Naive thymus-derived CD8-positive, alpha-beta T cell (primary cell): ENCODE results near the gene CYP2D6. TPM values are rescaled to one million over a fixed set of nuclear protein-coding genes. Genes with fewer than 3 reads are reported as not detected.

ENCODE experiments used
- polyA plus RNA-seq, 3 donors: library from polyadenylated mRNA; unstranded; fragments of 300-500 nt; fragmentation: Illumina TruSeq; gene quantifications; one replicate each; pipeline ENCODE4 v1.2.3, GENCODE V29; 2021
- total RNA-seq, 8 experiments: library from RNA in 2 of 8; stranded (reverse) in 2 of 8; gene quantifications; one replicate each; pipeline ENCODE4 v1.2.3 and lab custom pipeline; 2021 to 2026

CYP2D6 gene
- total and polyA plus RNA-seq, 5 experiments from 2014 or later, result 0.12 to 9.6 (median 9.2) TPM; not detected in 2

Other genes with a start within 250 kb of the CYP2D6 start
- gene SHISA8, start 215.7 kb downstream of the CYP2D6 start, total RNA-seq, result under 1 TPM in 1 of 2 experiments, not detected in 1; 0.44 TPM
- not detected for gene SHISA8, start 215.7 kb downstream of the CYP2D6 start, polyA plus RNA-seq
- 10 to 100 TPM; 16.8 to 18.3 TPM for gene TNFRSF13C, start 204.0 kb downstream of the CYP2D6 start, total RNA-seq
- under 1 TPM; 0.29 to 0.82 (median 0.56) TPM for gene TNFRSF13C, start 204.0 kb downstream of the CYP2D6 start, polyA plus RNA-seq
- gene CENPM, start 183.7 kb downstream of the CYP2D6 start, total RNA-seq, result 1 to 10 TPM; 3.2 to 3.6 TPM
- 1 to 10 TPM; 2.1 to 7.2 (median 2.3) TPM for gene CENPM, start 183.7 kb downstream of the CYP2D6 start, polyA plus RNA-seq
- gene SEPTIN3, start 161.4 kb downstream of the CYP2D6 start, total RNA-seq, result under 1 TPM in 1 of 2 experiments, not detected in 1; 0.18 TPM
- not detected for gene SEPTIN3, start 161.4 kb downstream of the CYP2D6 start, polyA plus RNA-seq
- gene WBP2NL, start 132.0 kb downstream of the CYP2D6 start, total RNA-seq, result 1 to 10 TPM; 4.5 to 4.6 TPM
- gene WBP2NL, start 132.0 kb downstream of the CYP2D6 start, polyA plus RNA-seq, result 1 to 10 TPM in 1 of 3 donors, under 1 TPM in 2; 0.25 to 1.4 (median 0.57) TPM
- gene NAGA, start 60.0 kb downstream of the CYP2D6 start, total RNA-seq, result 1 to 10 TPM; 7.8 to 9.1 TPM
- 10 to 100 TPM in 2 of 3 donors, 1 to 10 TPM in 1; 8.2 to 11.2 (median 10.2) TPM for gene NAGA, start 60.0 kb downstream of the CYP2D6 start, polyA plus RNA-seq
- 1 to 10 TPM in 1 of 2 experiments, under 1 TPM in 1; 0.74 to 1.6 TPM for gene PHETA2, start 56.6 kb downstream of the CYP2D6 start, total RNA-seq
- gene PHETA2, start 56.6 kb downstream of the CYP2D6 start, polyA plus RNA-seq, result under 1 TPM; 0.08 to 0.17 (median 0.13) TPM
- gene SMDT1, start 51.1 kb downstream of the CYP2D6 start, total RNA-seq, result 10 to 100 TPM; 86.6 to 99.9 TPM
- gene SMDT1, start 51.1 kb downstream of the CYP2D6 start, polyA plus RNA-seq, result 100 to 1,000 TPM; 152 to 294 (median 179) TPM
- gene NDUFA6, start 40.0 kb downstream of the CYP2D6 start, total RNA-seq, result 10 to 100 TPM; 41.0 to 41.1 TPM
- 100 to 1,000 TPM; 106 to 137 (median 115) TPM for gene NDUFA6, start 40.0 kb downstream of the CYP2D6 start, polyA plus RNA-seq
- gene TCF20, start 139.8 kb upstream of the CYP2D6 start, total RNA-seq, result 100 to 1,000 TPM in 1 of 2 experiments, 10 to 100 TPM in 1; 98.2 to 109 TPM
- gene TCF20, start 139.8 kb upstream of the CYP2D6 start, polyA plus RNA-seq, result 1 to 10 TPM; 1.3 to 3.4 (median 2.4) TPM